COLO668 (cell line): ENCODE measurements around the gene ANGPTL5.
"Not testable (repeated sequence)": the region's sequence is repeated elsewhere in the genome, so short reads cannot be mapped to it uniquely, and the experiment has no call there.

Source experiments
- DNase-seq: peaks from one replicate; lab custom pipeline; 2025; ENCODE audit not compliant: unreplicated experiment; lab: John Stamatoyannopoulos, UW

Gene ANGPTL5

GRCh38 chr11:101889767-101890166 lies 26.6 kb downstream of the ANGPTL5 start:
- no peak for DNase-seq

- DNase-seq = no peak
Measured at GRCh38 chr11:101885631-101886030, 30.7 kb downstream of the ANGPTL5 start.

GRCh38 chr11:101881586-101881985 lies 34.7 kb downstream of the ANGPTL5 start:
- no peak for DNase-seq

- DNase-seq = no peak
Measured at GRCh38 chr11:101880222-101880621, 36.1 kb downstream of the ANGPTL5 start.

GRCh38 chr11:101872171-101872882 lies 44.0 kb downstream of the ANGPTL5 start:
- DNase-seq = no peak

- no peak for DNase-seq
Measured at GRCh38 chr11:101870510-101870909, 45.8 kb downstream of the ANGPTL5 start.

- DNase-seq = no peak
Measured at GRCh38 chr11:101867951-101868350, 48.4 kb downstream of the ANGPTL5 start.

GRCh38 chr11:101866619-101867491 lies 49.5 kb downstream of the ANGPTL5 start:
- no peak for DNase-seq

- DNase-seq = no peak
Measured at GRCh38 chr11:101864098-101864497, 52.2 kb downstream of the ANGPTL5 start.

GRCh38 chr11:101863361-101863760 lies 53.0 kb downstream of the ANGPTL5 start:
- no peak for DNase-seq

- DNase-seq = no peak
Measured at GRCh38 chr11:101862391-101863233, 53.7 kb downstream of the ANGPTL5 start.

GRCh38 chr11:101860696-101861427 lies 55.5 kb downstream of the ANGPTL5 start:
- DNase-seq = peak; percentile 7

GRCh38 chr11:101852260-101852659 lies 64.1 kb downstream of the ANGPTL5 start:
- not testable (repeated sequence) for DNase-seq

GRCh38 chr11:101848262-101848661 lies 68.1 kb downstream of the ANGPTL5 start:
- DNase-seq = no peak

GRCh38 chr11:101844608-101845007 lies 71.7 kb downstream of the ANGPTL5 start:
- DNase-seq = no peak

GRCh38 chr11:101840704-101841103 lies 75.6 kb downstream of the ANGPTL5 start:
- DNase-seq = no peak
